Adipose tissue (tissue), 3 donors: ENCODE measurements around the gene SNRNP27. TPM values are rescaled to one million over a fixed set of nuclear protein-coding genes. Genes with fewer than 3 reads are reported as not detected.

Source experiments
- polyA plus RNA-seq, 3 donors: library from polyadenylated mRNA; stranded (reverse); fragments of 200-250 nt; gene quantifications; one replicate each; pipeline ENCODE4 v1.2.3, GENCODE V29; 2013
- donor health status: healthy with polysubstance abuse.
- donor health status: Bipolar disorder and iron deficiency.
- donor health status: healthy.

SNRNP27 gene
- polyA plus RNA-seq, 3 donors, result 17.9 to 70.9 (median 57.8) TPM

Other genes with a start within 250 kb of the SNRNP27 start
- 100 to 1,000 TPM in 1 of 3 donors, 10 to 100 TPM in 2; 41.9 to 205 (median 62.0) TPM for gene ANXA4, start 151.8 kb upstream of the SNRNP27 start, polyA plus RNA-seq
- 1 to 10 TPM; 5.8 to 9.2 (median 8.8) TPM for gene GMCL1, start 64.3 kb upstream of the SNRNP27 start, polyA plus RNA-seq
- 10 to 100 TPM in 2 of 3 donors, 1 to 10 TPM in 1; 2.1 to 16.8 (median 13.6) TPM for gene MXD1, start 21.2 kb downstream of the SNRNP27 start, polyA plus RNA-seq
- gene ASPRV1, start 67.7 kb downstream of the SNRNP27 start, polyA plus RNA-seq, result 1 to 10 TPM in 2 of 3 donors, under 1 TPM in 1; 0.40 to 2.4 (median 1.2) TPM
- 100 to 1,000 TPM; 233 to 396 (median 326) TPM for gene PCBP1, start 193.5 kb downstream of the SNRNP27 start, polyA plus RNA-seq